SU-DHL-6 (cell line): ENCODE measurements around the gene IL1RN.

Experiments used
- CTCF ChIP-seq: fragments of 200-600 bp; sonication (generic); IDR thresholded peaks from one replicate; pipeline ENCODE4 v1.5.1; 2017; ENCODE audit warnings: antibody characterized with exemption, mild to moderate bottlenecking, low read length, moderate library complexity; ENCODE audit not compliant: insufficient read depth, poor library complexity, severe bottlenecking
- EZH2phosphoT487 ChIP-seq: fragments of 200-600 bp; sonication (generic), shearing (Covaris generic); conservative IDR thresholded peaks from 2 replicates; pipeline ENCODE4 v1.6.1; 2018; ENCODE audit warnings: mild to moderate bottlenecking, antibody characterized with exemption, low read length, moderate library complexity, mixed read lengths

- TF ChIP-seq CTCF (no peak), EZH2phosphoT487 (no peak)
Measured at GRCh38 chr2:113132414-113133021, 5.1 kb downstream of the IL1RN start.
